ENCODE measurements around the gene NUP153.

The NUP153 gene

DNA sequence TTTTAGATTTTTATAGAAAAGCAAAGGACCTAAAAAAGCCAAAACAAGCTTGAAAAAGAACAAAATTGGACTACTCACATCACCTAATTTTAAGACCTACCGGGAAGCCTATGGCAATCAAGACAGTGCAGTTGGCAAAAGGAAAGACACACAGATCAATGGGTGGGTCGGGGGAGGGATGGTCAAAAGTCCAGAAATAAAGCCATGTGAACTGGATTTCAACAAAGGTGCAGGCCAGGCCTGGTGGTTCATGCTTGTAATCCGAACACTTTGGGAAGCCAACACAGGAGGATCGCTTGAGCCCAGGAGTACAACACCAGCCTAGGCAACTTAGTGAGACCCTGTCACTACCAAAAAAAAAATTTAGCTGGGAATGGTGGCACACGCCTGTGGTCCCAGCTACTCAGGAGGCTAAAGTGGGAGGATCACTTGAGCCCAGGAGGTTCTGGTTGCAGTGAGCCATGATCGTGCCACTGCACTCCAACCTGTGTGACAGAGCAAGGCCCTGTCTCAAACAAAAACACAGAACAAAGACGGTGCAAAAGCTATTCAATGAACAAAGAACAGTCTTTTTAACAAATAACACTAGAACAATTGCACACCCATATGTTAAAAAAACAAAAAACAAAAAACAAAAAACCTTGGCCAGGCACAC, 34.5 kb downstream of the NUP153 start:
- no peak for DNase-seq (ENCODE audit: insufficient read length, low spot score)
- FAIRE-seq, result no peak

DNA sequence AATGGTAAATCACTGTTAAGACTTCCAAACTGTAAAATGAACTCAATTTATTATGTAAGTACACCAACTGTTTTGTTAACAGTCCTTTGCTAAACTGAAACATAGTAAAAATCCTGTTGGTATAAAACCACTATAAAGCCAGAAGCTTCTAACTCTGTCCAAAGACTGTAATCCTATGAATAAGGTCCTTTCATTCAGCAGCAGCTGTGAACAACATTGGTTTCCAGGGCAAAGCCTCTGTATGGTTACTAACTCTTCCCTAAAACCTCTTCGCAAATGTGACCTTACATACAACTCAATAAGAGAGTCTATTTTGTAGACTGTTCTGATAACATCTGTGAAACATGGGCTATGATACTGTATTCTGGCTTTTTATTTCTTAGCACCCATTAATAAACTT, 40.1 kb downstream of the NUP153 start:
- DNase-seq (ENCODE audit: insufficient read length, low spot score) (no peak), FAIRE-seq (no peak)

DNA sequence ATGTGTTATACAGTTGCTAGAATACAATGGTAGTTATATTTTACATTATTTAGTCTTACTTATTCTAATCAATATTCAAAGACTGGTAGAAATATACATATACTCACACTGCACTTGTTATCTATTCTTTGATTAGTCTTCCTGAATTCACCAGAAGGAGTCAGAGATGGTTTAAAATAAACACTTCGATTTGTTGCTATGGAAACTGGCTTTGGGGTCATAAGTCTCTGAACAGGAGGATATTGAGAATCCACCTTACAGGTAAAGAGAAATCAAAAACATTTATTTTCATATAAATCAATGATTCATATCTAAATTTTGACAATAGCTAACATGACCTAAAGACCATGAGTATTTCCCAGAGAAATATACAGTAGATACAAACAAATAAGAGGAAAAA, 41.6 kb downstream of the NUP153 start:
- no peak for DNase-seq (ENCODE audit: insufficient read length, low spot score)
- FAIRE-seq, result no peak

DNA sequence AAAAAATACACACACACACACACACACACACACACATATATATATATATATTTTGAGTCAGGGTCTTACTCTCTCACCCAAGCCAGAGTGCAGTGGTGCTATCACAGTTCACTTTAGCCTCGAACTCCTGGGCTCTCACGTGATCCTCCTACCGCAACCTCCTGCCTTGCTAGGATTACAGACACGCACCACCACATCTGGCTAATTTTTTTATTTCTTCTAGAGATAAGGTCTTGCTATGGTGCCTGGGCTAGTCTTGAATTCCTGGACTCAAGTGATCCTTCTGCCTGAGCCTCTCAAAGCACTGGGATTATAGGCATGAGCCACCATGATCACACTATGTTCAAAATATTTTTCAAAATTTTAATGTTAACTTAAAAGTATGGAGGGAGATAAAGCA, 43.5 kb downstream of the NUP153 start:
- DNase-seq (ENCODE audit: insufficient read length, low spot score) (no peak), FAIRE-seq (no peak)

DNA sequence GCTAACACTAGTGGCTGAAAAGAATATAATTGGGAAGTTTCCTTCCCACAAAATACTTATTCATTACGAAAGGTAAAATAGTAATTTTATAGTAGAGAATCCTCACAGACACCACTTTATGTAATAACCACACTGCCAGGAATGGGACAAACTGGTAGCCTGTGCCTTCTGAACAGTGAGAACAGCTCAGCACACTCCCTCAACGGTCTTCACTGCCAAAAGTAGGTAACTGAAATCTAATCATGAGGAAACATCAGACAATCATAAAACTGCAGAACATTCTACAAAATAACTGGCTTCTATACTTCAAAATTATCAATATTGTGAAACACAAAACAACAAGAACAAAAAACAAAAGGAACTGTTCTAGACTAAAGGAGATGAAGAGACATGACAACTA, 44.1 kb downstream of the NUP153 start:
- FAIRE-seq (no peak), DNase-seq (ENCODE audit: insufficient read length, low spot score) (no peak)

DNA sequence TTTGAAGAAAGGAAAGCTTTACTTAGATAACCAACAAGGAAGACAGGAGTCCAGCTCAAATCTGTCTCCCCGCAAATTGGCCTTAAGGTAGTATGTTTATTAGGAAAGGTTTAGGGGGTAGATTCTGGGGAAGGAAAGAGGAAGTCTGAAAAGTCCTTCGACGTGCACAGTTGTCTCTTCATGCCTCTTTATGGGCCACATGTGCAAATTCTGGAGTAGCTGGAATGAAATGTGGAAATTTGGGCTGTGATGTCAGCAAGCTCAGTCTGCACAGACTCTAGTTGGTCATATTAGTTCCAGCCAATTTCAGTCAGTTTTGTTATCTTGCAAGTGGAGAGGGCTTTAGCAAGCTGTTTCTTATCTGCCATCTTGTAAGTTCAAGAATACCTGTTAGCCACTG, 50.1 kb downstream of the NUP153 start:
- DNase-seq (ENCODE audit: insufficient read length, low spot score), result no peak
- no peak for FAIRE-seq

DNA sequence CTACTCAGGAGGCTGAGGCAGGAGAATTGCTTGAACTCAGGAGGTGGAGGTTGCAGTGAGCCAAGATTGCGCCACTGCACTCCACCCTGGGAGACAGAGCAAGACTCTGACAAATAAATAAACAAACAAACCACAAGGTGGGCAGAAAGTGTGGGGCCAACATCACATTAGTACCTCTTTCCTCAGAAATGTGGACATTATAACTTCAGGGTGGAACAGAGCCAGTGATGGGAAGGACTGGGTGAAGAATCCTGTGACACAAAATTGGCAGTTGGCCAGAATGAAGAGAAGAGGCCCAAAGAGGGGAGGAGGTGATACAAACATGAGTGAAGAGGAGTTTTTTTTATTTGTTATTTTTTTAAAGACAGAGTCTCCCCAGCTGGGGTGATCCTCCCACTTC, 50.6 kb downstream of the NUP153 start:
- no peak for DNase-seq (ENCODE audit: insufficient read length, low spot score)
- no peak for FAIRE-seq

DNA sequence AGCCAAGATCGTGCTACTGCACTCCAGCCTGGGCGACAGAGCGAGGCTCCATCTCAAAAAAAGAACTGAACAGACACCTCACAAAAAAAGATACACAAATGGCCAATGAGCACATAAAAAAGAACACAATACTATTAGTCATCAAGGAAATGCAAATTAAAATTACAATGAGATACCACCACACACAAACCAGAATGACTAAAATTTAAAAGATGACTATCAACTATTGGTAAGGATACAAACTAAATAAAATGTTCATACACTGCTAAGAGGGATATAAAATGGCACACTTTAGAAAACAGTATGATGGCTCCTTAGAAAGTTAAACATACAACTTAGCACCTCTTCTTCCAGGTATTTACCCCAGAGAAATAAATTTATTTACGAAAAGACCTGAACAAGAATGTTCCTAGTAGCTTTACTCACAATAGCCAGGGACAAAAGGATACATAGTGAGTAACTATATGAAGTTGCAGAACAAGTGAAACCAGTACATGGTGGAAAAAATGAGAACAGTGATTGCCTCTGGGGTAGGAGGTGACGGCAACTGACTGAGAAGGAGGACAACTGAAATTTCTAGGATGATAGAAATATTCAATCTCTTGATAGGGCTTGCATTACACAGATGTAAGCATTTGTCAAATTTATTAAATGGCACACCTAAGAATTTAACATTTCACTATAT, 53.4 kb downstream of the NUP153 start:
- no peak for FAIRE-seq

DNA sequence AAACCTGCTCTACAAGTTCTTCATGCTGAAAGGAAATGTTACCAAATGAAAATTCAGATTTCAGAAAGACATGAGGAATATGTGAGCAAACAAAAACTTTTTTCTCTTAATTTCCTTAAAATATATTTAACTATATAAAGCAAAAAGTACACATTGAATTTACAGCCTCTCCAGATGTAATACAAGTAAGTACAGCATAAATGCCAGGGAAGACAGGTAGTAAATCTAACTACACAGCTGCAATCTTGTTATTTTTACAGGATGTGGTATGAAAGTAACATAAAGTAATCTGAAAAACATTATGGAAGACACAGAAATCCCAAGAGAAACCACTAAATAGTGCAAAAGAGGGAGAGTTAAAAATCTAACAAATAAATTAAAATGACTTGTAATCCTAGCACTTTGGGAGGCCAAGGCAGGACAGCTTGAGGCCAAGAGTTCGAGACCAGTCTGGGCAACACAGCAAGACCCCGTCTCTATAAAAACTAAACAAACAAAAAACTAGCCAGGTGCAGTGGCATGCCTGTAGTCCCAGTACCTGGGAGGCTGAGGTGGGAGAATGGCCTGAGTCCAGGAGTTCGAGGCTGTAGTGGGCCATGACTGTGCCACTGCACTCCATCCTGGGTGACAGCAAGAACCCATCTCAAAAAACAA, 55.9 kb downstream of the NUP153 start:
- no peak for FAIRE-seq

More for the DNA sequence above, 53.4 kb downstream of the NUP153 start:
- DNase-seq (ENCODE audit: insufficient read length, low spot score), result no peak

DNA sequence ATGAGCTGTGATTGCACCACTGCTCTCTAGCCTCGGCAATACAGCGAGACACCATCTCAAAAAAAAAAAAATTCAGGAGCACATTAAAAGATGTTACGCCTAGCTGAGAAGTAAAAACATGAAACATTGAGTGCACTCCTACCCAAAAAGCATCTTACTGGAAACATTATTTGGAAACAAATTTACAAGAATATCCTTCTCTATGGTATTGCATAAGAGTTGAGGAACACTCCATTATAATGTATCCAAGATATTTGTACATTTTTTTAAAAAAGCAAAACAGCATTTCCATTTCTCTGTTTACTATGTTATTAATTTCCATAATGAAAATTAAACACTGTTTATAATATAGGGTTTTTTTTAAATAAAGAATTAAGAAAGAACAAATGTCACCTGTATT, 58.0 kb downstream of the NUP153 start:
- no peak for FAIRE-seq
- DNase-seq (ENCODE audit: insufficient read length, low spot score), result no peak

More for the DNA sequence above, 55.9 kb downstream of the NUP153 start:
- DNase-seq (ENCODE audit: insufficient read length, low spot score), result no peak

DNA sequence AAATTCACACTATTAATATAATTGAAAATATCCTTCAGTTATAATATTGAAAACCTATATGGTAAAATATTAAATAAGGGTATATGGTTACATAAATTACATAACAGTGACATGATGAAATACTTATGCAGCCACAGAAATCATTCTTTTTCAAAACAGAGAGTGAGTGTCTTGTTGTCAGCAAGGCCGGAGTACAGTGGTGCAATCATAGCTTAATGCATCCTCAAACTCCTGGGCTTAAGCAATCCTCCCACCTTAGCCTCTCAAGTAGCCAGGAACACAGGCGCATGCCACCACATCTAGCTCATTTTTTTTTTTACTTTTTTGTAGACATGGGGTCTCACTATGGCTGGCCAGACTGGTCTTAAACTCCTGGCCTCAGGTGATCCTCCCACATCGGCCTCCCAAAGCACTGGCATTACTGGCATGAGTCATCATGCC, 66.2 kb downstream of the NUP153 start:
- no peak for FAIRE-seq
- no peak for DNase-seq (ENCODE audit: insufficient read length, low spot score)

DNA sequence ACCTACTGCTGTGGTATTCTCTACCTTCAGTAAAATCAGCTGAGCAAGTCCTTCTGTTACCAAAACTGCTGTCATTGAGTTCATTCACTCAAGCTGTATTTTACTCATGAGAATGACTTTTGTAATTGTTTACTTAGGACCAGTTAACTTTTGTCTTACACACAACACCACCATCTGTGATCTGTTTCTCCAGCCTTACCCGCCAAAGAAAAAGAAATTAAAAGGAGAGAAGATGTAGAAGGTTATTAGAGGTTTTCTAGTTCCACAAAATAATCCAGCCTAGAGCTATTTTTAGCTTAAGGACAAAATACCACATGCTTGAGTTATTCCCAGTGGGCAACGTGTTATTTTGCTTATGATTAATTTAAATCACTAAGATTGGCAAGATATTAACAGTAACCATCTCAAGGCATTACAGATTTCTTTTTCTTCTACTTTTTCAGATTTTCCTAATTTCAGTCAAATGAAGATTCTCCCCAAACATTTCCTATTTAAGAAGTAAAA, 68.5 kb downstream of the NUP153 start:
- no peak for FAIRE-seq
- DNase-seq (ENCODE audit: insufficient read length, low spot score), result no peak

DNA sequence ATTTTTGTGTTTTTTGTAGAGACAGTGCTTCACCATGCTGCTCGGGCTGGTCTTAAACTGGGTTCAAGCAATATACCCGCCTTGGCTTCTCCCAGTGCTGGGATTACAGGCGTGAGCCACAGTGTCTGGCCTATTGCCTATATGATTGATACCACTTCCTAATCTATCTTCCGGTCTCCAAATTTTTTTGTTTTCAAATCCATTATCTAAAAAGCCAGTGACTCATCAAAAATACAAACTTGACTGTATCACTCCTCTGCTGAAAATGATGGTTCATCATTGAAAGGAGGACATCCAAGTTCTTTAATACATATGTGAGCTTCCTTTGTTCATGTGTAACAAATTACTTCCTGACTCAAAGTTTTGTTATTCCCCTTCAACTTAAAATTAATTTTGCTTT, 71.2 kb downstream of the NUP153 start:
- no peak for FAIRE-seq
- no peak for DNase-seq (ENCODE audit: insufficient read length, low spot score)

DNA sequence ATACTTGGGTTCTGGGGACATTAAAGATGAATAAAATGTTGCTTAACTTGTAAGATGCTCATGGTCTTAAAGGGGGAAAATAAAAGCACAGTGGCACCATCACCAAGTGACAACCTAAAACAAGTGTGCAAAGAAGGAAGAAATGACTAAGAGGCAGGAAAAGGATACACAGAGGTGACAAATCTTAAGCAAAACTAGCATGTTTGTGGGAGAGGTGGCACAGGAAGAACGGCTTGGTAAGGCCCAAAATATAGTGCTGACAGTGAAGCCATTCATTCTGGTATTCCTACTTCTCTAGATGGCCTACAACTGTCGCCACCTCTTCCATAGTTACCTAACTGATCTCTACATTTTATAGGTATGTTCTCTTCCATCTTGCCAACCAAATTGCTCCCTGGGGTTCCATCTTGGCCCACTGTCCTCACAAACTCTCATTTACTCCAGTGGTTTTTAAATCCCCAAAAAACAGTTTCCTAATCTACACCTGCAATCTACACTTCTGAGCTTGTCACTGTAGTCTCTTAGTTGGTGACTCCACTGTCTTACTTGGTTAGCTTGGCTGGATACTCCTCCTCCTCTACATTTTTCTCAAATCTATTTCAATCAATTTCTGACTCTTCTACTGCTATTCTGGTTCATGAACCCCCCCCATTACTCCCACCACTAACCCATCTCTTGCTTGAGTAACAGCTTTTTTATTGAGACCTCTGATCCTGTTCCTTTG, 73.1 kb downstream of the NUP153 start:
- no peak for DNase-seq (ENCODE audit: insufficient read length, low spot score)
- peak; percentile 33 for FAIRE-seq

DNA sequence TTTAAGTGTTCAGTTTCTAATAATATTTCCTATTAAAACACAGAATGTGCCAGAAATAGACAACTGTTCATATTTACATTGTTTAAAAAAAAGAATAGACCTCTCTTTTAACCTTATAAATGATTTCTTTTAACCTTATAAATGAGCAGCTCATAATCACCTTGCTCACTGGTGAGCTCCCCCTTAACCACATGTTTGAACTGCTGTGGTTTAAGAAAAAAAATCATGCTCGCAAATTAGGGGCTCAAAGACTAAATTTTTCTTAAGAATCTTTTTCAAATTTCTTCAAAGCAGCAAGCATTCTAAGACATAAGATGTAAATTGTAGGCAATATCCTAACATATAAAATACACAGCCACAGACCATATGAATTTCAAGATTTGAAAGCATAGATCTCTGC, 73.8 kb downstream of the NUP153 start:
- DNase-seq (ENCODE audit: insufficient read length, low spot score) (no peak), FAIRE-seq (no peak)

DNA sequence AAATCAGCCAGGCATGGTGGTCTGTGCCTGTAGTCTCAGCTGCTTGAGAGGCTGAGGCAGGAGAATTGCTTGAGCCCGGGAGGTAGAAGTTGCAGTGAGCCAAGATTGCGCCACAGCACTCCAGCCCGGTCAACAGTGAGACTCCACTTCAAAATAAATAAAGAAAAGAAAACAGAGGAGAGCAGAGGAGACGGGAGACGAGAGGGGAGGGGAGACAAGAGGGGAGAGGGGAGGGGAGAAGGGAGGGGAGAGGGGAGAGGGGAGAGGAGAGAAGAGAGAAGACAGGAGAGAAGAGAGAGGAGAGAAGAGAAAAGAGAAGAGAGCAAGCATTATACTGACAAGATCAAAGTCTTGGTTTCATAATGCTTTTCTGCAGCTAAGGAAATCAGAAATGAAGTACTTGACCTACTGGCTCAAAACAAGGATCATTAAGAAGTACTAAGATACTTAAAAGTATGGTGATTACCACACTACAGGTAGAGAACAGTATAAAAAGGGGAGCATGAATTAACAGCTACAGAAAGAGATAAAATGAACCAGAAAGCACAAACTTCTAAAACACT, 76.1 kb downstream of the NUP153 start:
- DNase-seq (ENCODE audit: insufficient read length, low spot score) (no peak), FAIRE-seq (no peak)

DNA sequence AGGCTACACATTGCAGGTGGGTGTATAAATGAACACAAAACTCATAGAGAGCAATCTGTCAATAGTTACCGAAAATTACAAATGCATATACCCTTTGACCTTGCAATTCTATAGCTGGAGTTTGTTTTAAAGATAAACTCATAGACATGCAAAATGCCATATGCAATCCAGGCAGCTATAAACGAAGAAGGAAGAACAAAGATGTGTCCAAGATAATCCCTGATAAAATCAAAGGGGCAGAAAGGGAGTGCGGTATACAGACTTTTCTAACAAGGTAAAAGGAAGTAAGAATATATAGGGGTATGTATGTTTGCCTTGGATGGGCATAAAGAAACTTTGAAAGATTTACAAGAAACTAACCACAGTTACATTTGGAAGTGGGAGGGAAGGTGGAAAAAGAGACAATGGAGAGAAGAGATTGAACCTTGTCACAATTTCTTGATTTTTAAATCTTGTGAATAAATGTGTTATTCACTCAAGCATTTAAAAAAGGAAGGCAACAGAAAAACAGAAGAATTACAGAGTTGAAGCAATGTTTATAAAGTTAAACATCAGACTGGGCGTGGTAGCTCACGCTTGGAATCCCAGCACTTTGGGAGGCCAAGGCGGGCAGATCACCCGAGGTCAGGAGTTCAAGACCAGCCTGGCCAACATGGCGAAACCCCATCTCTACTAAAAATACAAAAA, 76.8 kb downstream of the NUP153 start:
- FAIRE-seq, result no peak
- DNase-seq (ENCODE audit: insufficient read length, low spot score), result no peak

DNA sequence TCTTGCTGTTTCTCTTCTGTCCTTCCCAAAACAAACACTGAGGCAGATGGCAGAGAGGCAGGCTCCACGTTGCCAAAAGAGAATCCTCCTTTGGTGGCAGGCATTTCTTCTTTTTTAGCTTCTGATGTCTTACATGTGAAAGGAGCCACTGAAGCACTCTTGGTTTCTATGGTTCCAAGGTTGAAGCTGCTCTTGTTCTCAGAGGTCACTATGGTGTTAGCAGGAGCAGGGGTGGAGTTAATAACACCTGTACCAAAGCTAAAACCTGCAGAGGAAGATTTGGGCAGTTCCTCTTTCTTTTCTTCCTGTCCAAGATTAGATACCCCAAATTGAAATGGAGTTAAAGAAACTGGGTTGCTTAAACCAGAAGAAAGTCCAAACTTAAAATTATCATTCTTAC, 77.9 kb downstream of the NUP153 start:
- DNase-seq (ENCODE audit: insufficient read length, low spot score), result peak; percentile 4

DNA sequence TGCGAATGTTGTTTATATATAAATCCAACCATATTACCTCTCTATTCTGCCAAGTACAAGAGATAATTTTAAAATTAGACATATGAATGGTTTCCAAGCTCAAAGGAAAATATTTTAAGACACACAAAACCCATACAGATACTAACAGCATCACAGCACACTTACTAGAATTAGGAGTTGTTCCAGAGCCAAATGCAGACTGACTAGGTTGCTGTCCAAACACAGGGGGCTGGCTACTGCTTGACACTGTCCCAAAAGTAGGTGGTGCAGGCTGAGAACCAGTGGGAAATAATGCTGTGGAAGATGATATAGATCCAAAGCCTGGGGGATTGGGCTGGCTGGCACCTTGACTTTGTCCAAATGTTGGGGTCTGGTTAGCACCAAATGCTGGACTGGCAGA, 82.3 kb downstream of the NUP153 start:
- FAIRE-seq (no peak), DNase-seq (ENCODE audit: insufficient read length, low spot score) (no peak)

More for the DNA sequence above, 77.9 kb downstream of the NUP153 start:
- no peak for FAIRE-seq

DNA sequence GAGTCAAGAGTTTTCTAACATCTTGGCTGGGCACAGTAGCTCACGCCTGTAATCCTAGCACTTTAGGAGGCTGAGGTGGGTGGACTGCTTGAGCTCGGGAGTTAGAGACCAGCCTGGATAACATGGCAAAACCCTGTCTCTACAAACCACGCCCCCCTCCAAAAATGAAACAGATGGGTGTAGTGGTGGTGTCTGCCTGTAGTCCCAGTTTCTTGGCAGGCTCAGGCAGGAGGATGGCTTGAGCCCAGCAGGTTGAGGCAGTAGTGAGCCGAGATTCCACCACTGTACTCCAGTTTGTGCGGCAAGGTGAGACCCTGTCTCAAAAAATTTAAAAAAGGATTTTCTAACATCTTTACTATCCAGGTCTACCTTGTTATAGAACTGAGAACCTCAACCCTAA, 84.6 kb downstream of the NUP153 start:
- no peak for DNase-seq (ENCODE audit: insufficient read length, low spot score)
- peak; percentile 14 for FAIRE-seq
